Measurements from ENCODE around the gene GAL3ST2. TPM values are rescaled to one million over a fixed set of nuclear protein-coding genes. Genes with fewer than 3 reads are reported as not detected.

The GAL3ST2 gene
- total RNA-seq, 3 donors from 2014 or later (not counting 1 experiment from before 2014, with no cell fraction given), result 0.88 TPM; not detected in 2

DNA sequence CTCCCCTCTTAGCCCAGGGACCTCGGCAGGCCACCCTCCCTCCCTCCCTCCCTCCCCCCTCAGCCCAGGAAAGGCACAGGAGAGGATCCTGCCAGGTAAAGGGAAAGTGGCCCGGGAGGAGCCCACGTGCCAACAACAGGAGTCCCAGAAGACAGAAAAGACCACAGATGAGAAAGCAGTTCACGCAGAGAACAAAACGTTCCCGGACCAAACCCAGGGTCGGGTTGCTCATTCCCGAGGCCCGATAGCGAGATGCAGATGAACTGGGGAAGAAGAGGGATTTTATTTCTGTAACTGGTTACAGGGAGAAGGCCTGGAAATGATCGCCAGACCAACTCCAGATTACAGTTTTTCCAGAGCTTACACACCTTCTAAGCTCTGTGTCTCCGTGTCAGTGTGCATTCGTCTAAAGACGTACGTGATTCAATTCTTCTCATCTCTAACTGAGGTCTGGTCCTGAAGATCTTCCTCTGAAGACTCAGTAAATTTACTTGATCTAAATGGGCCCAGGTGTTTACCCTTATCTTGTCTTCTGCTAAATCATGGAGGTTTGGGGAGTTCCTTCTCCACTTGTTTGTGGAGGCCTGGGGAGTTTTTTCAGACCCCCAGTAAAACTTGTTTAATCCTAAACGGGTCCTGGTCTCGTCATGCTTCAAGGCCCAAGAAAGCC lies 31.6 kb downstream of the GAL3ST2 start:
- H3K9me3 ChIP-seq (ENCODE audit: control insufficient read depth, insufficient read depth, low read length), result no peaks in the 10 kb centered on the region
- H3K4me3 ChIP-seq (ENCODE audit: low read length), result no peak overlapping the region
- intact Hi-C loops (cut with micrococcal nuclease), result no loop called here
- Mint-ChIP-seq H3K27me3 (ENCODE audit: low read depth in 2 of 2) (peaks cover 4 to 11% of the 10 kb centered on the region in 2 donors), H3K36me3 (no peaks in the 10 kb centered on the region), H3K4me1 (peaks cover 3 to 10% of the 10 kb centered on the region in 2 donors), H3K27ac (no peak overlapping the region), H3K9me3 (no peaks in the 10 kb centered on the region), H3K4me3 (no peak overlapping the region)
- TF ChIP-seq, protein P1, sequence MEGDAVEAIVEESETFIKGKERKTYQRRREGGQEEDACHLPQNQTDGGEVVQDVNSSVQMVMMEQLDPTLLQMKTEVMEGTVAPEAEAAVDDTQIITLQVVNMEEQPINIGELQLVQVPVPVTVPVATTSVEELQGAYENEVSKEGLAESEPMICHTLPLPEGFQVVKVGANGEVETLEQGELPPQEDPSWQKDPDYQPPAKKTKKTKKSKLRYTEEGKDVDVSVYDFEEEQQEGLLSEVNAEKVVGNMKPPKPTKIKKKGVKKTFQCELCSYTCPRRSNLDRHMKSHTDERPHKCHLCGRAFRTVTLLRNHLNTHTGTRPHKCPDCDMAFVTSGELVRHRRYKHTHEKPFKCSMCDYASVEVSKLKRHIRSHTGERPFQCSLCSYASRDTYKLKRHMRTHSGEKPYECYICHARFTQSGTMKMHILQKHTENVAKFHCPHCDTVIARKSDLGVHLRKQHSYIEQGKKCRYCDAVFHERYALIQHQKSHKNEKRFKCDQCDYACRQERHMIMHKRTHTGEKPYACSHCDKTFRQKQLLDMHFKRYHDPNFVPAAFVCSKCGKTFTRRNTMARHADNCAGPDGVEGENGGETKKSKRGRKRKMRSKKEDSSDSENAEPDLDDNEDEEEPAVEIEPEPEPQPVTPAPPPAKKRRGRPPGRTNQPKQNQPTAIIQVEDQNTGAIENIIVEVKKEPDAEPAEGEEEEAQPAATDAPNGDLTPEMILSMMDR (IDR thresholded peaks at IDR 0.05), result no peak
- H3K27me3 ChIP-seq (ENCODE audit: control insufficient read depth, insufficient read depth, low read length), result peaks cover 10% of the 10 kb centered on the region
- ATAC-seq (no peak), DNase-seq (no peak)
- 86% methylated on average over 17 of the region's 17 CpGs for WGBS (ENCODE audit: insufficient coverage)
- peaks cover 16% of the 10 kb centered on the region for H3K4me1 ChIP-seq (ENCODE audit: control insufficient read depth, insufficient read depth, low read length)
- no peaks in the 10 kb centered on the region for H3K36me3 ChIP-seq (ENCODE audit: control insufficient read depth, insufficient read depth, low read length)
- H3K27ac ChIP-seq (ENCODE audit: low read length), result no peak overlapping the region

DNA sequence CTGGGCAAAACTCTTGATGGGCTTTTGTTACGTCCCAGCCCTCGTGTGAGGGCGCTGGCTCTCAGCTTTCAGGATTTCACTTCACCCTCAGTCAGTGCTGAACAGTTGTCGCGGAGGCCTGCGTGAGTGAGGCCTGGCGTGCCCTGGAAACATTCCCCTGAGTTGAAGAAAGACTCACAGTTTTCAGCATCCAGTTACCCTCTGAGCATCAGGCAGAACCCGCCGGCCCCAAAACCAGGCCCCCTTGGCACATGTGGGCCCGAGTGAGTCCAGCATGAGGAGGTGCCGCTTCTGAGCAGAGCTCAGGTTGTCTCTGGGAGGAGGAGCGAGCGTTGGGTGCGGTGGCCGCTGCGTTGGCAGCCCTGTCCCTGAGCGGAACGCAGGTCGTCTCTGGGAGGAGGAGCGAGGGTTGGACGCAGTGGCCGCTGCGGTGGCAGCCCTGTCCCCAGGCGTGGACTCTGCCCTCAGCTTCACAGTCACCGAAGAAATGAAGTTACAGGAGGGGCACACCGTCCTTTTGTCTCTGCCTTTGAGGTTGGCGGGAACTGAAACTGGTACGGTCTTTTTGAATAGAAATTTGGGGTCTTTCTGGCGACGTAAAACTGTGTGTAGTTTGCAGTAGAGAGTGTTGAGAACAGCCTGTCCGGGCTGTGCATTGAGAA lies 32.2 kb downstream of the GAL3ST2 start, which contains the start of gene NEU4:
Gene NEU4, plus strand, starts transcription at position 473 of the 662 bp plus-strand sequence. CDS start 5,292 bp downstream, outside the sequence.
- no peak within 1 kb of the TSS for H3K4me3 Mint-ChIP-seq
- H3K36me3 Mint-ChIP-seq, result no peaks in the 10 kb centered on the region
- WGBS (ENCODE audit: insufficient coverage), result 92% methylated on average over 31 of the region's 31 CpGs
- DNase-seq (no peak), ATAC-seq (no peak)
- TF ChIP-seq, protein P1 (IDR thresholded peaks at IDR 0.05), result no peak
- Histone ChIP-seq H3K4me3 (ENCODE audit: low read length) (no peak within 1 kb of the TSS), H3K27ac (ENCODE audit: low read length) (no peak within 1 kb of the TSS), H3K9me3 (ENCODE audit: control insufficient read depth, insufficient read depth, low read length) (no peaks in the 10 kb centered on the region), H3K4me1 (ENCODE audit: control insufficient read depth, insufficient read depth, low read length) (peaks cover 12% of the 10 kb centered on the region), H3K36me3 (ENCODE audit: control insufficient read depth, insufficient read depth, low read length) (no peaks in the 10 kb centered on the region), H3K27me3 (ENCODE audit: control insufficient read depth, insufficient read depth, low read length) (peaks cover 9% of the 10 kb centered on the region)
- H3K27ac Mint-ChIP-seq, result no peak within 1 kb of the TSS
- H3K4me1 Mint-ChIP-seq, result peaks cover 0 to 7% of the 10 kb centered on the region in 2 donors
- H3K9me3 Mint-ChIP-seq, result no peaks in the 10 kb centered on the region
- intact Hi-C loops (cut with micrococcal nuclease), result no loop called here
- H3K27me3 Mint-ChIP-seq (ENCODE audit: low read depth in 2 of 2), result peaks cover 0 to 8% of the 10 kb centered on the region in 2 donors

DNA sequence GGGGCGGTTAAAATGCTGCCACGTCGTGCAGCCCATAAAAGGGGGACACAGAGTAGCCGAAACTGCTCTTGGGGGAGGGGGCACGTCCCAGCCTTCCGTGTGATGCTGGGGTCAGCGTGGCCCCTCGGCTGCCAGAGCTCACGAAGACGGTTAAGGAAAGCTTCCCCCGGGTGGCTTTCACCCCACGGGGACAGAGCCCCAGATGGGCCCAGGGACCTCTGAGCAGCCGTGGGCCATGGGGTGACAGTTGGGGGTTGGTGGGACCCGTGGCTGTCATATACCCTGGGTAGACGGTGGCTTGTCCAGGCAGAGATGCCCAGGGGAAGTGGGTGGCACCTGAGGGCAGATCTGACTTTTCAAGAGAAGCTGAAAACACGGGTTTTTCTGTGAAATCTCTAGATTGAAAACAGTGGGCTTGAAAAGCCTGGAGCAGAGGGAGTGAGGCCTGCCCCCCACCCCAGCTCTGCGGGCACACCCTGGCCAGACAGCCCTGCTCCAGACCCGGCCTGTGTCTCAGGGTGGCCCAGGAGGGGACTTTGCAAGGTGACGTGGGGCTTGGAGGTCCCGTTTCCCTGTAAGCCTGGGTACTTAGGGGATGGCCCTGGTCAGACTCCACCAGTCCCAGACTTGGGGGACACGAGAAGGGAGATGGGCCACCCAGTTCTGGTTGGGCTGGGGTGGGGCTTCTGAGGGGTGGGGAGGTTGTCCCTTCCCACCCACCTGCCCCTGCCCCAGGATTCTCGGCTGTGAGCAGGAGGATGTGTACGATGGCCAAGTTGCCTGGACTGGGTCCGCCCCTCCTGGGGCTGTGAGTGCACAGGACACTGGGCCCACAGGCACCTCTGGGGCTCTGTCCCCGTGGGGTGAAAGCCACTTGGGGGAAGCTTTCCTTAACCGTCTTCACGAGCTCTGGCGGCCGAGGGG lies 33.0 kb downstream of the GAL3ST2 start:
- H3K27ac Mint-ChIP-seq, result no peak overlapping the region
- Histone ChIP-seq H3K27me3 (ENCODE audit: control insufficient read depth, insufficient read depth, low read length) (peaks cover under 1% of the 10 kb centered on the region), H3K36me3 (ENCODE audit: control insufficient read depth, insufficient read depth, low read length) (no peaks in the 10 kb centered on the region), H3K9me3 (ENCODE audit: control insufficient read depth, insufficient read depth, low read length) (no peaks in the 10 kb centered on the region), H3K27ac (ENCODE audit: low read length) (no peak overlapping the region), H3K4me3 (ENCODE audit: low read length) (no peak overlapping the region), H3K4me1 (ENCODE audit: control insufficient read depth, insufficient read depth, low read length) (peaks cover 4% of the 10 kb centered on the region)
- H3K9me3 Mint-ChIP-seq, result no peaks in the 10 kb centered on the region
- TF ChIP-seq, protein P1 (IDR thresholded peaks at IDR 0.05), result no peak
- intact Hi-C loops (cut with micrococcal nuclease), result no loop called here
- DNase-seq, result no peak
- 80% methylated on average over 29 of the region's 29 CpGs for WGBS (ENCODE audit: insufficient coverage)
- peaks cover 0 to 8% of the 10 kb centered on the region in 2 donors for H3K27me3 Mint-ChIP-seq (ENCODE audit: low read depth in 2 of 2)
- no peaks in the 10 kb centered on the region for H3K36me3 Mint-ChIP-seq
- no peak overlapping the region for H3K4me3 Mint-ChIP-seq
- ATAC-seq, result no peak
- peaks cover 0 to 3% of the 10 kb centered on the region in 2 donors for H3K4me1 Mint-ChIP-seq
